Measurements from ENCODE around the gene MMEL1.

MMEL1 gene

GRCh38 chr1:2545754-2546514, 86.9 kb downstream of the MMEL1 start:
- no peaks in the 10 kb centered on the region for H3K9me3 ChIP-seq (ENCODE audit: control insufficient read depth, insufficient read depth, low read depth, low read length)
- POLR2A ChIA-PET, result interaction anchor here (0.6 to 2.9 kb wide), 18 partner anchors 10 to 641 kb away, joined by 3 to 33 read pairs (median 4); partner anchors contain the start of genes MORN1, PANK4, PEX10 and RER1
- TF ChIP-seq ZNF398 (tag by site-specific recombination; IDR thresholded peaks at IDR 0.05) (peak; percentile 68), ZEB2 (tag by site-specific recombination; IDR thresholded peaks at IDR 0.05) (peak; percentile 28; the same call in 1 of the 2 replicates), KLF8 (tag by site-specific recombination; IDR thresholded peaks at IDR 0.05) (peak; percentile 32; the same call in 1 of the 2 replicates), HIC1 (tag by site-specific recombination; IDR thresholded peaks at IDR 0.05) (no peak), ZNF10 (tag by site-specific recombination; IDR thresholded peaks at IDR 0.05) (no peak), SP2 (tag by site-specific recombination; IDR thresholded peaks at IDR 0.05) (peak; percentile 51), ZNF404 (tag by site-specific recombination; IDR thresholded peaks at IDR 0.05) (no peak), ZIC2 (tag by site-specific recombination; IDR thresholded peaks at IDR 0.05) (peak; percentile 69), ZBTB8A (tag by site-specific recombination; IDR thresholded peaks at IDR 0.05) (peak; percentile 49; the same call in 1 of the 2 replicates), ZBTB20 (tag by site-specific recombination; IDR thresholded peaks at IDR 0.05) (peak; percentile 37; the same call in 1 of the 2 replicates), ZFHX2 (tag by site-specific recombination; conservative IDR thresholded peaks at IDR 0.05) (peak; percentile 92), PBX3 (CRISPR knock-in tag; IDR thresholded peaks at IDR 0.05) (0 out of 2 replicates have a peak, but pooled peaks have one; percentile 49), EGR2 (tag by site-specific recombination; IDR thresholded peaks at IDR 0.05; ENCODE audit: low read depth) (peak; percentile 63; the same call in 1 of the 2 replicates), ZNF202 (tag by site-specific recombination; IDR thresholded peaks at IDR 0.05; ENCODE audit: borderline replicate concordance) (no peak), ZNF121 (tag by site-specific recombination; IDR thresholded peaks at IDR 0.05) (no peak), GLIS2 (tag by site-specific recombination; IDR thresholded peaks at IDR 0.05) (peak; percentile 5; the same call in 1 of the 2 replicates), ZNF600 (tag by site-specific recombination; IDR thresholded peaks at IDR 0.05) (peak; percentile 91; the same call in 1 of the 2 replicates), ZNF341 (tag by site-specific recombination; IDR thresholded peaks at IDR 0.05; ENCODE audit: low read depth) (peak; percentile 50), SCRT2 (tag by site-specific recombination; IDR thresholded peaks at IDR 0.05) (peak; percentile 61), ZNF561 (tag by site-specific recombination; IDR thresholded peaks at IDR 0.05; ENCODE audit: borderline replicate concordance) (0 out of 2 replicates have a peak, but pooled peaks have one; percentile 27), ZNF776 (tag by site-specific recombination; IDR thresholded peaks at IDR 0.05; ENCODE audit: borderline replicate concordance) (no peak), ZNF692 (tag by site-specific recombination; IDR thresholded peaks at IDR 0.05) (0 out of 2 replicates have a peak, but pooled peaks have one; percentile 48), KLF10 (tag by site-specific recombination; IDR thresholded peaks at IDR 0.05) (peak; percentile 53; the same call in 1 of the 2 replicates), SP7 (tag by site-specific recombination; IDR thresholded peaks at IDR 0.05) (0 out of 2 replicates have a peak, but pooled peaks have one; percentile 16), ZNF76 (tag by site-specific recombination; IDR thresholded peaks at IDR 0.05; ENCODE audit: borderline replicate concordance, low read depth) (0 out of 2 replicates have a peak, but pooled peaks have one; percentile 14), ZNF18 (tag by site-specific recombination; IDR thresholded peaks at IDR 0.05) (no peak), GLIS1 (tag by site-specific recombination; IDR thresholded peaks at IDR 0.05) (peak; percentile 24; the same call in 1 of the 2 replicates)

More at GRCh38 chr1:2545754-2546514, 86.9 kb downstream of the MMEL1 start:
- peaks cover 6% of the 10 kb centered on the region for H3K4me1 ChIP-seq (ENCODE audit: control insufficient read depth, insufficient read depth, low read length)
- H3K36me3 ChIP-seq (ENCODE audit: control insufficient read depth in 2 of 2, insufficient read depth in 1 of 2, low read length in 2 of 2), result no peaks in the 10 kb centered on the region
- CTCF ChIA-PET, result interaction anchor here (0.6 to 3.8 kb wide), 4 partner anchors 21 to 139 kb away, joined by 3 to 31 read pairs (median 12); partner anchors contain the start of gene PANK4
- H3K27ac ChIP-seq (ENCODE audit: extremely low read depth, low read depth, low read length), result peak overlapping the region; percentile 73; the same call in 1 of the 2 replicates
- H3K4me3 ChIP-seq (ENCODE audit: low read depth, low read length), result peak overlapping the region; percentile 41
